ENCODE measurements around the gene ARAP1. TPM values are rescaled to one million over a fixed set of nuclear protein-coding genes. Genes with fewer than 3 reads are reported as not detected.

ARAP1 gene
- total RNA-seq, 1 donor from 2014 or later = 79.0 TPM

- H3K4me3 Mint-ChIP-seq = no peak overlapping the region
- H3K36me3 Mint-ChIP-seq (ENCODE audit: low read depth) = no peaks in the 10 kb centered on the region
- no peak overlapping the region for H3K27ac Mint-ChIP-seq (ENCODE audit: unreplicated experiment)
- H3K9me3 Mint-ChIP-seq = no peaks in the 10 kb centered on the region
- no peak for DNase-seq (ENCODE audit: low read depth, low spot score)
- TF ChIP-seq CTCF (conservative IDR thresholded peaks at IDR 0.05) = no peak
- peaks cover 17% of the 10 kb centered on the region for H3K27me3 Mint-ChIP-seq (ENCODE audit: low read depth)
- H3K4me1 Mint-ChIP-seq = peaks cover 28% of the 10 kb centered on the region
Observed at GRCh38 chr11:72637926-72638325, 114.3 kb downstream of the ARAP1 start.

GRCh38 chr11:72637198-72637597 is 115.0 kb downstream of the ARAP1 start:
- no peak overlapping the region for H3K27ac Mint-ChIP-seq (ENCODE audit: unreplicated experiment)
- TF ChIP-seq CTCF (conservative IDR thresholded peaks at IDR 0.05) = no peak
- peaks cover 30% of the 10 kb centered on the region for H3K4me1 Mint-ChIP-seq
- H3K36me3 Mint-ChIP-seq (ENCODE audit: low read depth) = no peaks in the 10 kb centered on the region
- DNase-seq (ENCODE audit: low read depth, low spot score) = no peak
- H3K9me3 Mint-ChIP-seq = no peaks in the 10 kb centered on the region
- no peak overlapping the region for H3K4me3 Mint-ChIP-seq
- peaks cover 14% of the 10 kb centered on the region for H3K27me3 Mint-ChIP-seq (ENCODE audit: low read depth)

GRCh38 chr11:72636376-72636775 is 115.8 kb downstream of the ARAP1 start:
- Mint-ChIP-seq H3K4me3 (peak overlapping the region; percentile 19), H3K36me3 (ENCODE audit: low read depth) (no peaks in the 10 kb centered on the region), H3K9me3 (no peaks in the 10 kb centered on the region), H3K27me3 (ENCODE audit: low read depth) (peaks cover 14% of the 10 kb centered on the region), H3K27ac (ENCODE audit: unreplicated experiment) (peak overlapping the region; percentile 95), H3K4me1 (peaks cover 32% of the 10 kb centered on the region)
- no peak for DNase-seq (ENCODE audit: low read depth, low spot score)
- no peak for TF ChIP-seq CTCF (conservative IDR thresholded peaks at IDR 0.05)

GRCh38 chr11:72635933-72636332 is 116.3 kb downstream of the ARAP1 start:
- peaks cover 32% of the 10 kb centered on the region for H3K4me1 Mint-ChIP-seq
- H3K9me3 Mint-ChIP-seq = no peaks in the 10 kb centered on the region
- TF ChIP-seq CTCF (conservative IDR thresholded peaks at IDR 0.05) = no peak
- DNase-seq (ENCODE audit: low read depth, low spot score) = no peak
- no peaks in the 10 kb centered on the region for H3K36me3 Mint-ChIP-seq (ENCODE audit: low read depth)
- H3K4me3 Mint-ChIP-seq = no peak overlapping the region
- peaks cover 14% of the 10 kb centered on the region for H3K27me3 Mint-ChIP-seq (ENCODE audit: low read depth)
- H3K27ac Mint-ChIP-seq (ENCODE audit: unreplicated experiment) = no peak overlapping the region

- peaks cover 14% of the 10 kb centered on the region for H3K27me3 Mint-ChIP-seq (ENCODE audit: low read depth)
Observed at GRCh38 chr11:72635309-72635915, 116.8 kb downstream of the ARAP1 start.

More at GRCh38 chr11:72635309-72635915, 116.8 kb downstream of the ARAP1 start:
- H3K9me3 Mint-ChIP-seq = no peaks in the 10 kb centered on the region
- no peak for DNase-seq (ENCODE audit: low read depth, low spot score)
- H3K36me3 Mint-ChIP-seq (ENCODE audit: low read depth) = no peaks in the 10 kb centered on the region
- H3K4me3 Mint-ChIP-seq = no peak overlapping the region
- TF ChIP-seq CTCF (conservative IDR thresholded peaks at IDR 0.05) = no peak
- H3K4me1 Mint-ChIP-seq = peaks cover 32% of the 10 kb centered on the region
- no peak overlapping the region for H3K27ac Mint-ChIP-seq (ENCODE audit: unreplicated experiment)

Small RNA genes lying within 50 kb of the gene (microRNA-seq; reads per million reads assigned to microRNA genes)
- not detected for gene MIR4692

Other genes starting within 250 kb of the ARAP1 start
- 2.0 and 3.0 TPM in 2 replicates for gene PDE2A, start 78.0 kb downstream of the ARAP1 start, total RNA-seq
- gene STARD10, start 41.6 kb upstream of the ARAP1 start, total RNA-seq = 12.6 and 13.5 TPM in 2 replicates
- gene ATG16L2, start 62.0 kb upstream of the ARAP1 start, total RNA-seq = 22.7 and 24.5 TPM in 2 replicates

Measured in neural crest cell (in vitro differentiated cells).